ENCODE measurements around the gene KCTD6.
A peak's percentile ranks its signal among the peaks of the same experiment; 100 is the strongest.

KCTD6 gene

GRCh38 chr3:58463942-58464271, 28.0 kb upstream of the KCTD6 start:
- Mint-ChIP-seq H3K4me3 (no peak overlapping the region), H3K9me3 (no peaks in the 10 kb centered on the region), H3K36me3 (ENCODE audit: low read depth) (no peaks in the 10 kb centered on the region), H3K27ac (peak overlapping the region; percentile 43 to 87 (median 86)), H3K27me3 (ENCODE audit: low read depth) (no peaks in the 10 kb centered on the region), H3K4me1 (peaks cover 19% of the 10 kb centered on the region)
- no peak for TF ChIP-seq CTCF (IDR thresholded peaks at IDR 0.05; ENCODE audit: unreplicated experiment in 3 of 3)

GRCh38 chr3:58464866-58465265, 27.0 kb upstream of the KCTD6 start:
- Mint-ChIP-seq H3K4me3 (no peak overlapping the region), H3K9me3 (no peaks in the 10 kb centered on the region), H3K27ac (no peak overlapping the region), H3K4me1 (peaks cover 27% of the 10 kb centered on the region), H3K36me3 (ENCODE audit: low read depth) (no peaks in the 10 kb centered on the region), H3K27me3 (ENCODE audit: low read depth) (no peaks in the 10 kb centered on the region)
- no peak for TF ChIP-seq CTCF (IDR thresholded peaks at IDR 0.05; ENCODE audit: unreplicated experiment in 3 of 3)

- Mint-ChIP-seq H3K27me3 (ENCODE audit: low read depth) (no peaks in the 10 kb centered on the region), H3K36me3 (ENCODE audit: low read depth) (no peaks in the 10 kb centered on the region), H3K4me3 (no peak overlapping the region), H3K9me3 (no peaks in the 10 kb centered on the region), H3K27ac (peak overlapping the region in 1 of 3 experiments; percentile 39), H3K4me1 (peaks cover 46% of the 10 kb centered on the region)
- no peak for TF ChIP-seq CTCF (IDR thresholded peaks at IDR 0.05; ENCODE audit: unreplicated experiment in 3 of 3)
These were observed 24.9 kb upstream of the KCTD6 start for GRCh38 chr3:58466899-58467563.

GRCh38 chr3:58469096-58469495, 22.8 kb upstream of the KCTD6 start:
- Mint-ChIP-seq H3K27ac (peak overlapping the region in 1 of 3 experiments; percentile 32), H3K9me3 (no peaks in the 10 kb centered on the region), H3K4me3 (no peak overlapping the region), H3K4me1 (peaks cover 41% of the 10 kb centered on the region), H3K36me3 (ENCODE audit: low read depth) (no peaks in the 10 kb centered on the region), H3K27me3 (ENCODE audit: low read depth) (peaks cover 3% of the 10 kb centered on the region)
- no peak for TF ChIP-seq CTCF (IDR thresholded peaks at IDR 0.05; ENCODE audit: unreplicated experiment in 3 of 3)

- Mint-ChIP-seq H3K4me3 (peak overlapping the region in 1 of 3 experiments; percentile 13), H3K27me3 (ENCODE audit: low read depth) (peaks cover 3% of the 10 kb centered on the region), H3K9me3 (no peaks in the 10 kb centered on the region), H3K4me1 (peaks cover 47% of the 10 kb centered on the region), H3K27ac (peak overlapping the region; percentile 76 to 95 (median 85)), H3K36me3 (ENCODE audit: low read depth) (no peaks in the 10 kb centered on the region)
- TF ChIP-seq CTCF (IDR thresholded peaks at IDR 0.05; ENCODE audit: unreplicated experiment in 3 of 3) = no peak
These were observed 21.4 kb upstream of the KCTD6 start for GRCh38 chr3:58470363-58471024.

All from nephron (organoid).